ENCODE measurements around the gene NUMBL. TPM values are rescaled to one million over a fixed set of nuclear protein-coding genes. Genes with fewer than 3 reads are reported as not detected.

The NUMBL gene
- total and polyA plus RNA-seq, 9 of the 15 experiments (the other 6 are each of a cell fraction or from before 2014, with no cell fraction given) = 0.39 to 38.6 (median 6.6) TPM

GRCh38 chr19:40642757-40643305 lies 47.6 kb downstream of the NUMBL start (continued):
- TF ChIP-seq, protein P1, sequence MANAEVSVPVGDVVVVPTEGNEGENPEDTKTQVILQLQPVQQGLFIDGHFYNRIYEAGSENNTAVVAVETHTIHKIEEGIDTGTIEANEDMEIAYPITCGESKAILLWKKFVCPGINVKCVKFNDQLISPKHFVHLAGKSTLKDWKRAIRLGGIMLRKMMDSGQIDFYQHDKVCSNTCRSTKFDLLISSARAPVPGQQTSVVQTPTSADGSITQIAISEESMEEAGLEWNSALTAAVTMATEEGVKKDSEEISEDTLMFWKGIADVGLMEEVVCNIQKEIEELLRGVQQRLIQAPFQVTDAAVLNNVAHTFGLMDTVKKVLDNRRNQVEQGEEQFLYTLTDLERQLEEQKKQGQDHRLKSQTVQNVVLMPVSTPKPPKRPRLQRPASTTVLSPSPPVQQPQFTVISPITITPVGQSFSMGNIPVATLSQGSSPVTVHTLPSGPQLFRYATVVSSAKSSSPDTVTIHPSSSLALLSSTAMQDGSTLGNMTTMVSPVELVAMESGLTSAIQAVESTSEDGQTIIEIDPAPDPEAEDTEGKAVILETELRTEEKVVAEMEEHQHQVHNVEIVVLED (CRISPR knock-in tag; IDR thresholded peaks at IDR 0.05) = no peak
- no peak for TF ChIP-seq ZNF184 (CRISPR knock-in tag; IDR thresholded peaks at IDR 0.05)
- TF ChIP-seq RCOR1 (IDR thresholded peaks at IDR 0.05; ENCODE audit: borderline replicate concordance in 1 of 2, low read depth in 2 of 2, low read length in 2 of 2) = 0 out of 4 replicates have a peak, but pooled peaks of 1 of the 2 experiments have one; percentile 41
- 0 out of 2 replicates have a peak, but pooled peaks have one; percentile 43 for TF ChIP-seq ADNP (tag; IDR thresholded peaks at IDR 0.05)

DNA sequence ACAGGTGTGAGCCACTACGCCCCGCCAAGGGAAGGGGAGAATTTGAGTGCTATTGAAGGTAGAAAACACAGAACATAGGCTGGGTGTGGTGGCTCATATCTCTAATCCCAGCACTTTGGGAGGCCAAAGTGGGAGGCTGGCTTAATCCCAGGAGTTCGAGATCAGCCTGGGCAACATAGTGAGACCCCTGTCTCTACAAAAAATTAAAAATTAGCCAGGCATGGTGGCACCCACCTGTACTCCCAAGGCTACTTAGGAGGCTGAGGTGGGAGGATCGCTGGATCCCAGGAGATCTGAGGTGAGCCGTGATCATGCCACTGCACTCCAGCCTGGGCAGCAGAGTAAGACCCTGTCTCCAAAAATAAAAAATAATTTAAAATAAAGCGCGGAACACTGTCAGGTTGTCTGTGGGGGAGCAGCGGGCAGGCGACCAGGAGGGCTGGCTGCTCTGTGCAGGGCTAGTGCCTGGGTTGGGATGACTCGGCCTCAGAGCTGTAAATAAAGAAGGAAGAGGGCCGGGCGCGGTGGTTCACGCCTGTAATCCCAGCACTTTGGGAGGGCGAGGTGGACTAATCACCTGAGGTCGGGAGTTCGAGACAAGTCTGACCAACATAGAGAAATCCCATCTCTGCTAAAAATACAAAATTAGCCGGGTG lies 48.3 kb downstream of the NUMBL start:
- H3K4me1 ChIP-seq (replicated peaks in 1 of 2; ENCODE audit: control insufficient read depth in 2 of 2, insufficient read depth in 2 of 2, low read length in 2 of 2) = peaks cover 7 to 26% of the 10 kb centered on the region in 2 experiments; a peak in 4 of 5 replicates
- ChIA-PET CTCF (ENCODE audit: low intra/inter-chr PET ratio) (no interaction called here), POLR2A (interaction anchor here (0.6 kb wide), 1 partner anchor 108 kb away, joined by 3 read pairs; the partner anchor contains the start of gene ACTMAP)
- 86% methylated on average over 18 of the region's 18 CpGs for WGBS (ENCODE audit: insufficient coverage, low coverage, missing lambda C conversion rate)
- TF ChIP-seq ZNF121 (CRISPR knock-in tag; conservative IDR thresholded peaks at IDR 0.05) = peak; percentile 79
- TF ChIP-seq SLC30A9 (CRISPR knock-in tag; IDR thresholded peaks at IDR 0.05) = no peak
- peak in 1 of 2 experiments; percentile 35; a peak in 1 of 4 replicates for TF ChIP-seq KDM1A (IDR thresholded peaks at IDR 0.05)
- TF ChIP-seq BCOR (IDR thresholded peaks at IDR 0.05) = peak; percentile 16; the same call in 1 of the 2 replicates
- no peak for TF ChIP-seq HES1 (IDR thresholded peaks at IDR 0.05; ENCODE audit: low read depth)
- no peak overlapping the region for H3K4me2 ChIP-seq (ENCODE audit: insufficient read depth, low read length)
- FAIRE-seq (no peak), DNase-seq (ENCODE audit: extremely low read depth in 1 of 4, low spot score in 3 of 4) (peak in 1 of 4 experiments; percentile 2), ATAC-seq (no peak)
- intact Hi-C loops (cut with micrococcal nuclease) = no loop called here
- H2AFZ ChIP-seq (ENCODE audit: low read depth, low read length) = no peak overlapping the region
- H3K27me3 ChIP-seq (ENCODE audit: control insufficient read depth in 2 of 2, insufficient read depth in 2 of 2, low read length in 2 of 2) = no peaks in the 10 kb centered on the region
- H3K79me2 ChIP-seq (ENCODE audit: control insufficient read depth, insufficient read depth, low read length) = no peaks in the 10 kb centered on the region
- no peaks in the 10 kb centered on the region for H4K20me1 ChIP-seq (replicated peaks; ENCODE audit: control insufficient read depth, insufficient read depth, low read length)
- BruUV-seq (replicated peaks) = no TSS peak
- in situ Hi-C loops (cut with MboI) = no loop called here
- no peaks in the 10 kb centered on the region for H3K9me3 ChIP-seq (replicated peaks; ENCODE audit: control insufficient read depth, insufficient read depth, low read depth, low read length)
- H3K27ac ChIP-seq (ENCODE audit: extremely low read depth, low read depth, low read length) = no peak overlapping the region
- H3K36me3 ChIP-seq (ENCODE audit: control insufficient read depth, insufficient read depth, low read length) = no peaks in the 10 kb centered on the region
- H3K9me1 ChIP-seq (ENCODE audit: control insufficient read depth, insufficient read depth, low read length) = no peaks in the 10 kb centered on the region
- H3K4me3 ChIP-seq = no peak overlapping the region
- H3K9ac ChIP-seq (ENCODE audit: insufficient read depth in 1 of 2, low read depth in 2 of 2, low read length in 2 of 2) = no peak overlapping the region

Data from K562 (cell line).